ENCODE data around the gene RCAN3.
"Not testable (repeated sequence)": the region's sequence is repeated elsewhere in the genome, so short reads cannot be mapped to it uniquely, and the experiment has no call there.

RCAN3 gene

DNA sequence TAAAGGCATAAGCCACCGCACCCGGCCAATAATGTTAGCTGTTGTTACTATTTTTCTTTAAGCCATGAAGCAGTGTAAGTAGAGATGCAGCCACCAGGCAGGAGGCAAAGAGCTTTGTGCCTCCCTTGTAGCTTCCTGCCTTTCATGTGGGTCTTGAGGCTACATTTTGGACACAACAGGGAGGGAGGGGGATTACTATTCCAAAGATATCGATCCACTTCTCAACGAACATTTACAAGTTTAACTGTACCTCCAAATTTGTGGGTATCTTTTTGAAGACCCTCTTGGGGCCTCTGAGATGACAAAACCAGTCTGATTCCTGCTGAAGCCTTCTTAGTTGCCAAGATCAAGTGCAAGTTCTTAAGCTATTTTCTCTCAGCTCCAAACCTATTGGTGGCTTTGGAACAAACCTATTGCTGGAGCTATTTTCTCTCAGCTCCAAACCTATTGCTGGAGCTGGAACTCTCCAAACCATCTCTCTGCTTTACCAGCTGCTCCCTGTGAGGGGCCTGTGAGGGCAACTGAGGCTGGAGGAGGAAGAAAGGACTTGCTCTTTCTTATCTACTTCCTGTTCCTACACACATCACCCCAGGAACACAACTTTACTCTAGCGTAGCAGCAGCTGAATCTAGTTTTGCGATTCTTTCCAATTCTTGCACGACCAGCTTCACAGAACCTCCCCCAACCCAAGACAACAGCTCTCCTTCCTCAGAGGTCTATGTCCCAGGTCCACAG lies 16.1 kb upstream of the RCAN3 start:
- DNase-seq = no peak

DNA sequence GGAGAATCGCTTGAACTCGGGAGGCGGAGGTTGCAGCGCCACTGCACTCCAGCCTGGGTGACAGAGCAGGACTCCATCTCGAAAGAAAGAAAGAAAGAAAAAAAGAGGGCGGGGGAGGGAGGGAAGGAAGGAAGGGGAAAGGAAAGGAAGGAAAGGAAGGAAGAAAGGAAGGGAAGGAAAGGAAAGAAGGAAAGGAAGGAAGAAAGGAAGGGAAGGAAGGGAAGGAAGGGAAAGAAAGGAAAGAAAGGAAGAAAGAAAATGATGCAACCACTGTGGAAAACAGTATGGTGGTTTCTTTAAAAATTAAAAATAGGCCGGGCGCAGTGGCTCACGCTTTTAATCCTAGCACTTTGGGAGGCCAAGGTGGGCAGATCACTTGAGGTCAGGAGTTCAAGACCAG lies 15.2 kb upstream of the RCAN3 start:
- no peak for DNase-seq

DNA sequence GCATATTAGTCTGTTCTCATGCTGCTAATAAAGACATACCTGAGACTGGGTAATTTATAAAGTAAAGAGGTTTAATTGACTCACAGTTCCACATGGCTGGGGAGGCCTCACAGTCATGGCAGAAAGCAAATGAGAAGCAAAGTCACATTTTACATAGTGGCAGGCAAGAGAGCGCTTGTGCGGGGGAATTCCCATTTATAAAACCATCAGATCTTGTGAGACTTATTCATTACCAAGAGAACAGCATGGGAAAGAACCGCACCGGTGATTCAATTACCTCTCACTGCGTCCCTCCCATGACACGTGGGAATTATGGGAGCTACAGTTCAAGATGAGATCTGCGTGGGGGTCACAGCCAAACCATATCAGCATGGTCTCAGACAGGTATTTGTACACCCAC lies 14.5 kb upstream of the RCAN3 start:
- DNase-seq = not testable (repeated sequence)

DNA sequence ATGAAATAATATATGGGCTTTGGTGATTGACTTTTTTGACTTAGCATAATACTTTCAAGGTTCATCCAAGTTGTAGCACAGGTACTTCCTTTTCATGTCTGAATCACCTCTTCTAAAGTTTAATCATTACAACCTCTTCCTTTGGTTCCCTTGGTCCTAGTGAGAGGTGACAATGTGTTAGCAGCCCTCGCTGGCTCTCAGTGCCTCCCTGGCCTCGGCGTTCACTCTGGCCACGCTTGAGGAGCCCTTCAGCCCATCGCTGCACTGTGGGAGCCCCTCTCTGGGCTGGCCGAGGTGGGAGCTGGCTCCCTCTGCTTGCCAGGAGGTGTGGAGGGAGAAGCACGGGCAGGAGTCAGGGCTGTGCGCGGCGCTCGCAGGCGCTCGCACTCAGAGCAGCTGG lies 13.0 kb upstream of the RCAN3 start:
- DNase-seq = no peak

DNA sequence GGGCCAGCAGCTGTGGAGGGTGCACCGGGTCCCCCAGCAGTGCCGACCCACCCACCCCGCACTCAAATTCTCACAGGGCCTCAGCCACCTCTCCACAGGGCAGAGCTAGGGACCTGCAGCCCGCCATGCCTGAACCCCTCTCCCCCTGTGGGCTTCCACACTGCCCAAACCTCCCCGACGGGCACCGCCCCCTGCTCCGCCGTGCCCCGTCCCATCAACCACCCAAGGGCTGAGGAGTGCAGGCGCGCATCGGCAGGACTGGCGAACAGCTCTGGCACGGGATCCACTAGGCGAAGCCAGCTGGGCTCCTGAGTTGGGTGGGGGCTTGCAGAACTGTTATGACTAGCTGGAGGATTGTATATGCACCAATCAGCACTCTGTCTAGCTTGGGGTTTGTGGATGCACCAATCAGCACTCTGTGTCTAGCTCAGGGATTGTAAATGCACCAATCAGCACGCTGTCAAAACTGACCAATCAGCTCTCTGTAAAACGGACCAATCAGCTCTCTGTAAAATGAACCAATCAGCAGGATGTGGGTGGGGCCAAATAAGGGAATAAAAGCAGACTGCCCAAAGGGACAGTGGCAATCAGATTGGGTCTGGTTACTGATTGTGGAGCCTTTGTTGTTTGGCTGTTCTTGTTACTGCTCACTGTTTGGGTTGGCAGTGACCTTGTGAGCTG lies 12.4 kb upstream of the RCAN3 start:
- DNase-seq = no peak

DNA sequence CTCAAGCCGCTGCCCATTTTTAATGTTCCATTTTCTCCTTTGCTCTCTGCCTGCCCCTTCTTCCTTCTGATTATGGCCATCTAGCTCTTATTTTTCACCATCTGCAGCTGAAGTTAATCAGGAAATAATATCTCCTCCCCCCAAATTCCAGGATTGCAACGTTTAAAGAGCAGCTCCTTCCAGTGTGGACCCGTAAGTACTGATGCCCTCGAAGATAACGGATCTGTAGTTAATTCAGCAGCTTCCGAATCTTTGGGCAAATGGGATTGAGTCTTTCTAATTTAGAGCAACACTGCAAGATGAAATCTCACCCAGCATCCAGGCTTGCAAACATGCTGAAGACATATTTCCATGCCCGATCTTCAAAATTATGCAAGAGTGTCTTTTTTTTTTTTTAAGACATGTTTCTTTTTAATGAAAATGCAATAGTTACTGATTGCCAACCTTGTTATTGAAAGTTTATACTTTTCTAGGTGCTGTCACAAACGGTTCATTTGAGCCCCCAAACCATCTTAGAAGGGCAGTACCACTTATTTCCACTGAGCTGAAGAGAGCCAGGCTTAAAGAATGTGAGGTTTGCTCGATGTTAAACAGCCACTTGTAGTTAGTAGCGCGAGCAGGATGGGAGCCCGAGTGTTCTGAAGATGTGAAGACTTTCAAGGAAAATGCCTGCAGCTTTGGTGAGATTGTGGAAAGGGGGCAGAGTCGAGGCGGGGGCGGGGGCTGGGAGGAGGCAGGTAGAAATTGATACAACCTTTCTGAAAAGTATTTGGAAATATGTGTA lies 10.9 kb upstream of the RCAN3 start:
- no peak for DNase-seq

DNA sequence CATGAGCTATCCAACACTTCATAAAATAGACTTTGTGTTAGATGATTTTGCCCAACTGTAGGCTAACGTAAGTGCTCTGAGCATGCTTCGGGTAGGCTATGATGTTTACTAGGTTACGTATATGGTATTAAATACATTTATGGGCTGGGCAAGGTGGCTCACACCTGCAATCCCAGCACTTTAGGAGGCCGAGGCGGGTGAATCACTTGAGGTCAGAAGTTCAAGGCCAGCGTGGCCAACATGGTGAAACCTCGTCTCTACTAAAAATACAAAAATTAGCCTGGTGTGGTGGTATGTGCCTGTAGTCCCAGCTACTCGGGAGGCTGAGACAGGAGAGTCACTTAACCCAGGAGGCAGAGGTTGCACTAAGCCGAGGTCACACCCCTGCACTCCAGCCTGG lies 9.7 kb upstream of the RCAN3 start:
- DNase-seq = not testable (repeated sequence)

DNA sequence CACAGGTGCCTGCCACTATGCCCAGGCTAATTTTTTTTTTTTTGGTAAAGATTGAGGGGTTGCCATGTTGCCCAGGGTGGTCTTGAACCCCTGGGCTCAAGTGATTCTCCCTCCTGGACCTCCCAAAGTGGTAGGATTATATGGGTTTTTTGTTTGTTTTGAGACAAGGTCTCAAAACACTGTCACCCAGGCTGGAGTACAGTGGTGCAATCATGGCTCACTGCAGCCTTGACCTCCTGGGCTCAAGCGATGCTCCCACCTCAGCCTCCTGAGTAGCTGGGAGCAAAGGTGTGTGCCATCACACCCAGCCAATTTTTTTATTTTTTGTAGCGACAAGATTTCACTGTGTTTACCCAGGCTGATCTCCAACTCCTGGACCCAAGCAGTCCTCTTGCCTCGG lies 8.9 kb upstream of the RCAN3 start:
- DNase-seq = no peak

DNA sequence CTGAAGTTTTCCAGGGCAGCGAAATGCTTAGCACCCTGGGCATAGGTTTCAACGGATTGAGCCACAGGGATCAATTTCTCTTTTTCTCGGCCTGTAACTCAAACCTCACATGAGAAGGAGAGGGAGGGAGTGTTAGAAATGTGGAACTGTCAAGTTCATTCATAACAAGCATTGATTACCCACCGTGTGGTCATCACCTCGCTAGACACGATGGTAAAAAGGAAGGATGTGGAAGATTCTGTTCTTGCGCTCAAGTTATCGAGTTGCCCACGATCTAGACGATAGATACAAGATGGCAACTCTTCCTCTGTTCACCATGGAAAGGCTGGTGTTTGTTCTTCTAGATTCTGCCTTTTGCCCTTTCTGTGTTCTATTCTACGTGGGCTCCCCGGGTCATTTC lies 4.0 kb upstream of the RCAN3 start:
- DNase-seq = no peak

DNA sequence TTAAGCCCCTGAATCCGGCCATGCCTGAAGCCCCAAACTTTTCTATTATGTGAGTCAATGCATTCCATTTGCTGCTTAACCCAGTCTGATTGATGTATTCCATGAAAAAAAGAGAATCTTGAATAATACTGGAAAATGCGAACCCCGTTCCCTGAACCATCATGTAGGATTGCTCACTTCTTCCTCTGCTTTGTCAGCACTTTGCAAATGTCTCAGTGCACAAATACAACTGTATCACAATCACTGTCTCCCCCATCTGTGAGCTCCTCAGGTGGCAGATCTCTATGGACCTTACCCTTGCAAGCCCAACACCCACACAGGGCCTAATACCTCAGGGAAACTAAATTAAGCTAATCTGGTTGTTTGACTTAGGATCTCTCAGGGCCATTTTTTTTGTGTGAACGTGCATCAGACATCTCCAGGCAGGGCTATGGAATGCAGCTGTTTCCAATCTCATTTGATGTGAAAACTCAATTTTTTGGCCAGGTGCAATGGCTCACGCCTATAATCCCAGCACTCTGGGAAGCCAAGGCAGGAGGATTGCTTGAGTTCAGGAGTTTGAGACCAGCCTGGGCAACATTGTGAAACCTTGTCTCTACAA lies 2.1 kb upstream of the RCAN3 start:
- DNase-seq = no peak

DNA sequence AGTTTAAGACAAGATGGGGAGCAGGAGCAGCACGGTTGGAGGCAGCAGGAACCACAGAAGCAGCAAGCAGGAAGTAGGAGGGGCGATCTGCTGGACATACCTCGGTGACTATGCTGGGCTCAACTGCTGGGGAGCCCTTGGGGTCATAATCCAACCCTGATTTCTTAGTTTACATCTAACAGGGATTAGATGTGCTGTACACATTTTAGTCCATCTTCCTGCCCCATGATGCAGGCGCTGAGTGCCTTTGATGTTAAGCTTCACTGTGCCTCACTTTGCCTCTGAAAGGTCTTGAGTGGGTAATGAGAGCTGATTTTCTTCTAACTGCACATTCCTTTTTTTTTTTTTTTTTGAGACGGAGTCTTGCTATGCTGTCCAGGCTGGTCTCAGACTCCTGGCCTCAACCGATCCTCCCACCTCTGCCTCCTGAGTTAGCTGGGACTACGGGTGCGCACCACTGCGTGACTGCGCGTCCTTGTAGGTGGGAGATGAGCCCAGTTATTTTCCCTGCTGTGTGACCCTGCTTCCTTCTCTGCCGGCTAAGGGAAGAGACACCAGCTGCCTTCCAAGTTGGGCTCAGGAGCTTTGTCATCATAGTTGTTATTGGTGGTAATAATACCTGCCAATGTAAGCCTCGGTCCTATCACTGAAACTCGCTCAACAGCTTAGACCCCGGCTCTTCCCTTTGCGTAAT lies 1.1 kb upstream of the RCAN3 start:
- DNase-seq = no peak

DNA sequence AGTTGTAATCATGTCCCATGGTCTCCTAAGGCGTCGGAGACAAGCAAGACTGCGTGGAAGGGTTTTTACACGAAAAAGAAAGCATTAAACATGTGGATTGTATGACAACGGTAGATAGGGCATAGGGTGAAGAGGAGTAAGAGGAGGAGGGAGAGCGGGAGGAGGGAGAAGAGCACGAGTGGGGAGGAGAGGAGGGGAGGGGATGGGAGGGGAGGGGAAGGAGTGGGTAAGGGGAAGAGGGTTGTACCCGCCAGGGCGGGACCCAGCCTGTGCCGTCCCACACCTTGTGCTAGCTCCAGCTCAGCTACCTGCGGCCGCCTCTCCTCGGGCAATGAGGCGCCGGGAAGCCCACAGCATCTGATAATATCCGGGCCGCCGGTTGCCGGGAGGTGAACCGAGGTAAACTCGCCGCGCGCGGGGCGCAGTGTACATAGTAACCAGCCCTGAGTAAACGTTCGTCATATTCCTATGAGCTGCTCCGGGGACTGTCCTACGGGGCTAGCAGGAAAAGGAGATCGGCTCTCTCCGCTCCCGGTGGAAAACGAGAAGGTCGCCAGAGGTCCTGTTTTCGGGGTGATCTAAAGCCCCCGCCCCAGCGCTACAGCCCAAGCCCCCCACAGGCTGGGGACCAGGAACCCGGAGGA lies 449 bp upstream of the RCAN3 start:
- DNase-seq = no peak

DNA sequence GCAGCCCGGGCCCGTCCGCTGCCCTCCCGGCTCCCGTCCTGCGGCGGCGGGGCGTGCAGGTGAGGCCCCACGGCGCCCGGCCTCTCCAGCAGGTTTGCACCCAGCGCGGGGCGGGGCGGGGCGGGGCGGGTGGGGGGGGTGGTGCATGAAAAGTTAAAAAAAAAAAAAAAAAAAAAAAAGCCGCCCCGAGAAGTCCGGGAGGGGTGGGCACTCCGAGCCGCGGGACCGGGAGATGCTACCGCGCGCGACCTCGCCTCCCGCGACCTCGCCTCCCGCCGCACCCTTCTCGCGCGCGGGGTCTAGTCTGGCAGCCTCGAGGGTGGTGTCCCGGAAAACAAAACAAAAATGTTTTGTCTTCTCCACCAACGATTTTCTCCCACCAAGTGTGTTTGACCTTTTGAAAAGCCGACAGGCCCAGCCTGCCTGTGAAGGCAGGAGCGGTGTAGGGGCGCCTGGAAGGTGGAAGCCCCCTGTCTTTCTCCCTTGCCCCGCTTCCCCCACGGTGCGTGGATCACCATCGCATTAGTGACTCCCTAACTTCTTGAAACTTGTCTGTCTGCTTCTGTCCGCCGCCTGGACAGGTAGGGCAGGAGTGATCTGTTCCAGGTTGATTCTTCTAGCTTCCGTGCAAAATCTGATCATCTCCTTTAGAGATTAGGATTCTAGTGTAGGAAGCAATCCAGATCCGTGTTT lies 569 bp downstream of the RCAN3 start:
- no peak for DNase-seq

DNA sequence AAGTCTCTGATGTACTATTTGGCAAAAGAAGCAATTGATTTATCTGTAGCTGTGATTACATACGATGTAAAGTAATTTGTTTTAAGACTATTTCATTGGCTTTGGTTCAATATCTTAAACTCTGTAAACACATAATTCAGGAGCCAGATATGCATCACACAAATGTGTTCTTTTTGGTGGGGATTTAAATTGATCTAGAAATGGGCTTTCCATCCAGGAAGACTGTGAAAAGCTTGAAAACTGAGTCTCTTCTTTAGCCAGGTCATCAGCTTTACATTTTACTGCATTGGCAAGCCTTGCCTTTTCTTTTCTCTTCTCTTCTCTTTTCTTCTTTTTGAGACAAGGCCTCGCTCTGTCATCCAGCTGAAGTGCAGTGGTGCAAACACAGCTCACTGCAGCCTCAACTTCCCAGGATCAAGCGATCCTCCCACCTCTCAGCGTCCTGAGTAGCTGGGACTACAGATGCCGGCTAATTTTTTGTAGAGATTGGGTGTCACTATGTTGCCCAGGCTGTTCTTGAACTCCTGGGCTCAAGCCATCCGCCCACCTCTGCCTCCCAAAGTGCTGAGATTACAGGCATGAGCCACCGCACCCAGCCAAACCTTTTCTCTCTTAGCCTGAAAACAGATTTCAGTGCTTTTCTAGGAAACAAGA lies 1.4 kb downstream of the RCAN3 start:
- no peak for DNase-seq

DNA sequence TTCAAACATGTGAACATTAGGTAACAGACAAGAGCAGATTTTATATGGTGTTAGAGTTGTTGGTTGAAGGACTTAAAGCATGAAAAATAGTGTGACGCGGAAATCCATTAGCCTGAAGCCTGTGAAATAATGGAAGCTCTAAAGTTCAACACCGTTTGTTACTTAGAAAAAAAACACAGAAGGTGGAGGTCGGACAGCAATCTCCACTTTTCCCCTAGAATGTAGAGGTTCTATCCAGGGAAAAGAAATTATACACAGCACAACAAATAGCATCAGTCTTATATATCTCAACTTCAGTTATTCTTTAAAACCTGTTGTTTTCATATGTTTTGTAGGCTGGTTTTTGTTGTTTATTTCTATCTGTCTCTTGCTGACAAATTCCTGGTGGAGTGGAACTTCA lies 1.9 kb downstream of the RCAN3 start:
- no peak for DNase-seq

DNA sequence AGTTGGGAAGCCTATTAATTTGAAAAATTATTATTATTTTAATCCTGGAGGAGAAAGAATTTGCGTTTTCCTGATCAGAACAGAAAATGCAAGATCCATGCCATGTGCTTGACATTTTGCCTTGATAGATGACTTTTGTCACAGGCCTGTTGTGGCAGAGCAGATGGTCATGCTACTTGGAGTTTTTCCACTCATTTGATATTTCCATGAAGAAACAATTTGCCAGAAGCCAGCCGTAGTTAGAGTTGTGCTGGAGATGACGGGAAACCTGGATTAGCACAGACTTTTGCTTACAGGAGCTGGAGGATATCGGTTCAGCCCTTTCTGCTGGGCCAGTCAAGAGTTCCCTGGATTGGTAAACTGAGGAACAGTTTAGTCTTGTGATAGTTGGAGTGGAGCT lies 3.2 kb downstream of the RCAN3 start:
- DNase-seq = no peak

DNA sequence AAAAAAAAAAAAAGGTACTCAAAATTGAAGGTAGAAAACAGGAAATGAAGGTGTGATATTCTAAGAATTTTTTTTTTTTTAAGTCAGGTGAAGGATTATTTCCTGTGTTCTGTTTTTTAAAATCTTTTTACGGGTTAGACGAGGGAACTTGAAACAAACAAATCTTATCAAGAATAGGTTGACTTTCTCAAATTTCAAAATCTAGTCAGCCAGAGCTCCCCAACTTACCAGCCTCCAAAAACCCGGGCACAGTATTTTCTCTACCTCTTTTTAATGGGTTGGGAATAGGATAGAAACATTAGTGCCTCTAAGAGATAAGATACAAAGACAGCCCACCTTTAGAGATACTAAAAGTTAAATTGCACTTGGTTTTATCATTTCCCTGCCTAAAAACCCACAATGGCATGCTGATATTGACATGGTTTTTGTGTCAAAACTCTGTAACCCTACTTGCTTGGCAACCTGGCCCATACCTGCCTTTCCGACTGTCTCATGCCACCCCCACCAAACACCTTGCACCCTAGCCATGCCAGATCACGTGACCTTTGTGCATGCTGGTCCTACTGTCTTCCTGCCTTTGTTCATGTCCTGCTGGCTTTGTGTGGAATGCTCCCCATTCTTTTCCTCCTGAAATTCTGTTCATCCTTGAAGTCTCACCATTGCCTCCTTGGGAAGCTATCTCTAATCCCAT lies 4.2 kb downstream of the RCAN3 start:
- DNase-seq = no peak

DNA sequence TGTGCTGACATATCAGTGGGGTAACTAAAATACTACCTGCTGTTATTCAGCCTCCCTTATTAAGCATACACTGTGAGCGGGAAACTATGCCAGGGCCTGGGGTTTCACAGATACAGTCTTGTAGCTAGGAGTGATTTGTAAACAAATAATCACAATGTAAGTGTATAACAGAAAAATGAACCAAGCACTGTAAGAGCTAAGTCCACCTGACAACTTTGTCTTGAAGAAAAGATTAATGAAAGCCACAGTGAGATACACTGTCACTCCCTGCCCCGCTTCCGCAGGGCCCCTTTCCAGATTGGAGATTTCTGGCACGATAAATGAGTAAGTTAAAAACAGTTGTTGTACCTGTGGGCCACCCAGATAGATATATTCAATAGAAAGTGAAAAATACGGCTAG lies 4.8 kb downstream of the RCAN3 start:
- DNase-seq = no peak

DNA sequence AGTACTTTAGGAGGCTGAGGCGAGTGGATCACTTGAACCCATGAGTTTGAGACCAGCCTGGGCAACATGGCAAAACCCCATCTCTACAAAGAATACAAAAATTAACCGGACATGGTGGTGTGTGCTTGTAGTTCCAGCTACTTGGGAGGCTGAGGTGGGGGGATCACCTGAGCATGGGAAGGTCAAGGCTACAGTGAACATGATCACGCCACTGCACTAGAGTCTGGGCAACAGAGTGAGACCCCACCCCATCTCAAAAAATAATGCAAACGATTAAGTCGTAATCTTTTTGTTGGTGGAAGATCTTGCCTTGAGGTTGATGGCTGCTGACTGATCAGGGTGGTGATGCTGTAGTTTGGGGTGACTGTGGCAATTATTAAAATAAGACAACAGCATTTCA lies 6.3 kb downstream of the RCAN3 start:
- no peak for DNase-seq

DNA sequence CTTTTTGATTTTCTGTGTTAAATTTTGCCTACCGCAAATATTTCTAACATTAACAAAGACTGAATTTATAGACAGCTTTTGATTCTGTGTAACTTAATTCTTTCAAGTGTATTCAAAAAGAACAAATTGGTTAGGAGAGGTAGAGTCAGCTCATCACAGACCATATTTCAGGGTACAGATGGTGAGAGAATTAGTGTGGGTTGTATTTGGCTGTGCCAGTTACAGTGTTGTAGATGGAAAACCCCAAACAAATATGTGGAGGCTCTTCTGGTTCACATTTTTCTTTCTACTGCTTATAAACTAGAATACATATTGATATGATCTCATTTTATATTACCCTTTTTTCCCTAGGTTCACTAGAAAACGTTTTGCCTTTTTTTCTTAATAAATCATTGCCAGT lies 11.1 kb downstream of the RCAN3 start:
- DNase-seq = no peak

DNA sequence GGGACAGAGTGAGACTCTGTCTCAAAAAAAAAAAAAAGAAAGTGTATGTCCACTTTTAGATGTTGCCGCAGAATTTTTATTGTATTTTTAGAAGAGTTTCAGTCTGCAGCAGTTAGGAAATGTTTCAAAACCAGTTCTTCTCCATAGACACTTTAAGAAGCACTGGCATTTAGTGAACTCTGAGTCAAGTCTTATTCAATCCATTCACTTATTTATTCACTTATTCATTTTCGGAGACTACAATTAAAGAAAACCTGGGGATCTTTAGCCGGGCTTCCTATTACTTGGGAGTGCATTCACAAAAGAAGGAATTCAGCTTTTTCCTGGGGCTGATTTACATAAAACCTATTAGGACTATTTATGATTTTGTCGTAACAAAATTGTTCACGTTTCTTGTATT lies 12.3 kb downstream of the RCAN3 start:
- DNase-seq = no peak
